Measurements from ENCODE around the gene AKNAD1.
A peak's percentile ranks its signal among the peaks of the same experiment; 100 is the strongest.

AKNAD1 gene

DNA sequence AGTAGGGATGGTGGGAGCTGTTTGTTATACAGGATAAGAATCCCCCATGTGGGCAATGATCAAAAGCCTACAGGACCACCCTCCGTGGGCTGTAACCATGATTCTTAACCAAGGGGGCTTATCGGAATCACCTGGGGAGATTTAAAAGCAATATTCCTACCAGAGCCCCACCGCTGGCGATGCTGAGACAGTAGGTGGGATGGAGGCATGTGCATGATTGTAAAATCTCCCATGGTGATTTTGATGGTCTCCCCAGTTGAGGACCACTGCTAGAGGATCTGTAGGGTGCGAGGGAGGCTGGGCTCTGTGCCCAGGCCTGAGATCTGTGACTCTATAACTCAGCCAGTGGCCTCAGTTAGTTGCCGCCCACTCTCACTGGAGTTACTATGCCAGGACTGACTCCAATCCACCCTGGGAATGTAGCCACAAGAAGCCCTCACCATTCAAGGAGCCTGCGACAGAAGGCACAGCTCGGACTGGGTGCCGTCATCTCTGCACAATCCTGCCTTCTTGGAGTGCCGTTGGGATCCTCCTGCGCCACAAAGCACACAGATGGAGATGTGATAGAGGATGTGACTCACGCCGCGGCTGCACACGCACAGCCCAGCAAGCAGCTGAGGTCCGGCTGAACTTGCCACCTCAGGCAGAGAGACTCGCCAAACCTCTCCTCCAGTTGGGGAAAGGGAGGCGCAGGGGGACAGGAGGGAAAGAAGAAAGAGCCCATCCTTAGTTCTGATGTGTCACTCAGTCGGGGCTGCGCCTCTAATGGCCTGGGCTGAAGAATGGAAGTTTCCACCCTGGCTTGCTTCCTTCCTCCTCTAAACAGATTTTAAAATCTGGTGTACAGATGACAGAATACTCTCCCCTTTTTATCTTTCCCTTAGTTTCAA, 26.5 kb downstream of the AKNAD1 start:
- TF ChIP-seq, protein P1, sequence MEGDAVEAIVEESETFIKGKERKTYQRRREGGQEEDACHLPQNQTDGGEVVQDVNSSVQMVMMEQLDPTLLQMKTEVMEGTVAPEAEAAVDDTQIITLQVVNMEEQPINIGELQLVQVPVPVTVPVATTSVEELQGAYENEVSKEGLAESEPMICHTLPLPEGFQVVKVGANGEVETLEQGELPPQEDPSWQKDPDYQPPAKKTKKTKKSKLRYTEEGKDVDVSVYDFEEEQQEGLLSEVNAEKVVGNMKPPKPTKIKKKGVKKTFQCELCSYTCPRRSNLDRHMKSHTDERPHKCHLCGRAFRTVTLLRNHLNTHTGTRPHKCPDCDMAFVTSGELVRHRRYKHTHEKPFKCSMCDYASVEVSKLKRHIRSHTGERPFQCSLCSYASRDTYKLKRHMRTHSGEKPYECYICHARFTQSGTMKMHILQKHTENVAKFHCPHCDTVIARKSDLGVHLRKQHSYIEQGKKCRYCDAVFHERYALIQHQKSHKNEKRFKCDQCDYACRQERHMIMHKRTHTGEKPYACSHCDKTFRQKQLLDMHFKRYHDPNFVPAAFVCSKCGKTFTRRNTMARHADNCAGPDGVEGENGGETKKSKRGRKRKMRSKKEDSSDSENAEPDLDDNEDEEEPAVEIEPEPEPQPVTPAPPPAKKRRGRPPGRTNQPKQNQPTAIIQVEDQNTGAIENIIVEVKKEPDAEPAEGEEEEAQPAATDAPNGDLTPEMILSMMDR (conservative IDR thresholded peaks at IDR 0.05; ENCODE audit: low read length) = no peak
- H3K4me3 ChIP-seq (ENCODE audit: low read length) = peak overlapping the region; percentile 45
- DNase-seq (ENCODE audit: low read depth) = peak; percentile 98

DNA sequence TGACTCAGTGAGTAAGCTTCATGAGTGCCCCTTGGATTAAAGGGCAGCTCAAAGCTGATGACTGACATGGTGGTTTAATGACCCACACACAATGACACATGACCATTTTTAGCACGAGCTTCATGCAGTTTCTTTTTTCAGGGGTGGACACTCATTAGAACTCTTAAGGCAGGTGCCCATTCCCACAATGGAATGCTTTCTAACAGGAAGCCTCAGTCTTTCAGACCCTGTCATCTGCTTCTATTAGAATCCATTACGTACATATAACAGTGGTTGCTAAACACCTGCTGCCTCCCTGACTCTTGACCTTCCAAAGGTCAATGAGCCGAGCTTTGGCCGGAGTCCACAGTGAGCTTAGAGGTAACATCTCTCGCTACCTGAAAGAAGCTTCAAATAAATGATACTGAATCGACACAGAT, 27.4 kb downstream of the AKNAD1 start:
- no peak overlapping the region for H3K4me3 ChIP-seq (ENCODE audit: low read length)
- peak; percentile 58 for DNase-seq (ENCODE audit: low read depth)
- TF ChIP-seq, protein P1 (conservative IDR thresholded peaks at IDR 0.05; ENCODE audit: low read length) = no peak

DNA sequence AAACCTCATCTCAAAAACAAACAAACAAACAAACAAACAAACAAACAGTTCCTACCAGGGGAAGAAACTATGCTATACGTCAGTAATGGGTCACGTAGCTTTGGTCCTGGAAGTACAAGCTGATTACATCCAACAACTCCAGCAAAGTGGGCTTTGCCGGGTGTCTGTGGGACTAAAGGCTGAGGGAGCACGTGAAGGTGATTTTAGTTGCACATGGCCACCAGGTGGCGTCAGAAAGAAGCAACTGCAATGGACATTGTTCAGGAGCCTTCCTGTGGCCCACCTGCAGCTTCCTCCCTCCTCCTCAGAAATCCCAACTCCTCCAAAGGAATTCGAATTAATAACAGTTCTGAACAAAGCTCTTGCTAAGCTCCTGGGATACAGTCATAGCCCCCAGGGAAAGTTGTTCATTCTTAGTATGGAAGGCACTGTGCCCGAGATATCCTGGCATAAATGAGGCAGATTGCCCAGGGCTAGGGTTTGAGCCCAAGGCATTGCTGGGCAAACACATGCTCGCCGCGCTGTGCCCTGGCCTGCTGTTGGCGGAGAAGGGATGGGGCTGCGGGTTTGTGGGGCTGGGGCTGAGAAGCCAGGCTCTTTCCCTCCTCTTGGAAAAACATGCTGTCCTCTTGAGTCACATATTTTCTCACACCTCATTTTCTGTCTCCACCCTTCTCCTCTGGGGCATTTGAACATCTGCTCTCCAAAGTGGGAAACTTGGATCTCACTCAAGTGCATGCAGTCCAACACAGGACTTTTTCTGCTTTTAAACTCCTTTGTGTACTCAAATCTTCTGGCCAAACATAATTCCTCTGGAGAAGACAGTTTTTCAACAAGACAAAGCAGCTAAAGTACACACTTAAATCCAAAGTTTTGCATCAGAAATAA, 28.6 kb downstream of the AKNAD1 start:
- DNase-seq (ENCODE audit: low read depth) = peak; percentile 90
- TF ChIP-seq, protein P1 (conservative IDR thresholded peaks at IDR 0.05; ENCODE audit: low read length) = peak; percentile 82
- peak overlapping the region; percentile 13 for H3K4me3 ChIP-seq (ENCODE audit: low read length)

DNA sequence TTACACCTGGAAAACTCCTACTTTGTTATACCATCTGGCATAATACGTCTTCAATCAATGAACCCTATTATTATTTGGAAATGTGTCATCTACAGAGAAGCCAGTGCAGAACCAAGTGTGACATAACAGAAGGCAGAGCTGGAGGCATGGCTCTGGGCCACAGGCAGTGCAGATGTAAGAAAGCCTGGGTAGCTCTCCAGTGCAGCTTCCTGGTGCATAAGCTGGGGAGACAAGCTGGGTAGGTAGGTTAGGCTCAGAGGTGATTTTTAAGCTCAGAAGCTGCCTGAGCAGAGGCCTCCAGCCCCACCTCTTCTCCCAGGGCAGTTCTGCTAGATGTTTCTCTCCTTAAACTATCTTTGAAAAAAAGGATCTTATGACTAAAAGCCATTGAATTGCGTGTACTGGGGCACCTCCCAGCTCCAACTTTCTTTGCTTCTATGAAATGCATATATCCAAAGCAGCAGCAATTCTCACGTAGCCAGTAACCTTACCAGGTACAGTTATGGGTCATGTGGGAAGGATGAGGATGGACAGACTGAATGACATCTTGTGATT, 30.7 kb downstream of the AKNAD1 start:
- TF ChIP-seq, protein P1 (conservative IDR thresholded peaks at IDR 0.05; ENCODE audit: low read length) = no peak
- no peak for DNase-seq (ENCODE audit: low read depth)
- no peak overlapping the region for H3K4me3 ChIP-seq (ENCODE audit: low read length)

DNA sequence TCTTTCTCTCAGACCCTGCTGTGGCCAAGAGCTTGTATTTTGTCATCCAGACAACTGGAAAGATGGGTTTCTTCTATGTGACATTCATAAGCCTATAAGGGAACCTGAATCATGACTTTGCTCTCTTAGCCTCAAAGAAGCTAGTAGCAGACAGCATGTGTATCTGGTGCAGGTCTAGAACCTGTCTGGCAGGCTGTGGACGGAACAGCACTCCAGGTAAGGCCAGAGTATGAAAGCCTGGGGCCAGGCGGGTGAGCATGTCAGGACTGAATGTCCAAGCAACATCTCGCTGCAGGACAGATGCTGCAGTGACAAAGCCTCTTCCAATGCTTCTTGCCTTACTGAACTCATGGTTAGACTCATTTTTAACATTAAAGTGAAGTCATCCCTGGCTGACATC, 32.8 kb downstream of the AKNAD1 start:
- TF ChIP-seq, protein P1 (conservative IDR thresholded peaks at IDR 0.05; ENCODE audit: low read length) = no peak
- H3K4me3 ChIP-seq (ENCODE audit: low read length) = no peak overlapping the region
- no peak for DNase-seq (ENCODE audit: low read depth)

DNA sequence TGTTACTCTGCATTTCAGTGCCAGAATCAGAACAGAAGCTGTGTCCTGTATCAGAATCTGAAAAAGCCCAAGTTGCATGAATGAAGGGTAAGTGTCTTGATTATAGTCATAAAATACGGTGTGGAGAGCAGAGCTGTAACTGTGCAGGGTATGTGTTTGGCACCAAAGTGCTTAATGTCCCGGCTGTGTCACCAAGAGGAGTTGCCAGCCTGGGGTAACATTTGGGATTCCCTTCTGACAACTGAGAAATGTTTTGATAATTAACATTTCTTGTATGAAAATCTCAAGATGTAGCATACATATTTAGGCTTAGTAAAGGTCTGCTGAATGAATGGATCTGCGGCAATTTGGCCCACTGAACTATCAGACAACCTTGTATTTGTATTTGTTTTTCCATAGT, 33.3 kb downstream of the AKNAD1 start:
- H3K4me3 ChIP-seq (ENCODE audit: low read length) = no peak overlapping the region
- no peak for DNase-seq (ENCODE audit: low read depth)
- TF ChIP-seq, protein P1 (conservative IDR thresholded peaks at IDR 0.05; ENCODE audit: low read length) = no peak
